Measurements from ENCODE around the gene C1orf35. TPM values are rescaled to one million over a fixed set of nuclear protein-coding genes. Genes with fewer than 3 reads are reported as not detected.

The C1orf35 gene
- total and polyA plus RNA-seq, 9 of the 15 experiments (the other 6 are each of a cell fraction or from before 2014, with no cell fraction given), result 3.2 to 48.7 (median 12.5) TPM

GRCh38 chr1:228095938-228096337, 7.2 kb downstream of the C1orf35 start (continued):
- TF ChIP-seq GABPA (tag; conservative IDR thresholded peaks at IDR 0.05; ENCODE audit: low read depth) (no peak), FOXK1 (CRISPR knock-in tag; IDR thresholded peaks at IDR 0.05; ENCODE audit: borderline replicate concordance) (no peak), NR2C1 (IDR thresholded peaks at IDR 0.05) (no peak), NR2C1 (tag; IDR thresholded peaks at IDR 0.05) (no peak), CCAR2 (IDR thresholded peaks at IDR 0.05; ENCODE audit: low read depth, low read length) (no peak), ZNF253 (CRISPR knock-in tag; conservative IDR thresholded peaks at IDR 0.05) (no peak)

DNA sequence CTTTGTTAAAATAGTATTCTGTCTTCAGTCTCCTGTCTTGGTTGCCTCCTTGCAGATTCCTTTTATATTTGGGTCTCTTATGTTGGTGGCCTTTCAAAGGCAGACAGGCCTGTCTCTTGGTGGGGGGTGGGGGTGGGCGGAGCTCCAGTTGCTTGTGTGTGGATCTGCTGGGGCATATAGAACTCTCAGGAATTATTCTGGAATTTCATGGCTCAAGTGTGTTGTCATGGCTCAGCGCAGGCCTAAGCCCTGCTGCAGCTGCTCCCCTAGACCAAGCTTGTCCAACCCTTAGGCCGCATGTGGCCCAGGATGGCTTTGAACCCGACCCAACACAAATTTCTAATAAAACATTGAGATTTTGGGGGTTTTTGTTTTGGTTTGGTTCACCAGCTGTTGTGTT, 8.0 kb downstream of the C1orf35 start:
- TF ChIP-seq FOXP1 (CRISPR knock-in tag; IDR thresholded peaks at IDR 0.05), result no peak
- TF ChIP-seq ZHX1 (conservative IDR thresholded peaks at IDR 0.05; ENCODE audit: low read length), result no peak
- TF ChIP-seq ZBTB49 (CRISPR knock-in tag; IDR thresholded peaks at IDR 0.05; ENCODE audit: borderline replicate concordance), result no peak
- TF ChIP-seq POLR2AphosphoS5 (IDR thresholded peaks at IDR 0.05; ENCODE audit: control insufficient read depth, insufficient read depth, low read depth, low read length), result 0 out of 2 replicates have a peak, but pooled peaks have one; percentile 13
- TF ChIP-seq ZNF408 (CRISPR knock-in tag; IDR thresholded peaks at IDR 0.05; ENCODE audit: low read depth), result no peak
- FAIRE-seq (no peak), DNase-seq (ENCODE audit: extremely low read depth in 1 of 4, low spot score in 3 of 4) (no peak), ATAC-seq (no peak)
- H3K36me3 ChIP-seq (ENCODE audit: control insufficient read depth, insufficient read depth, low read length), result peaks cover 95% of the 10 kb centered on the region
- H3K4me1 ChIP-seq (replicated peaks in 1 of 2; ENCODE audit: control insufficient read depth in 2 of 2, insufficient read depth in 2 of 2, low read length in 2 of 2), result peaks cover 2 to 27% of the 10 kb centered on the region in 2 experiments; a peak in 2 of 5 replicates
- ChIA-PET CTCF (ENCODE audit: low intra/inter-chr PET ratio) (no interaction called here), POLR2A (interaction anchor here (0.5 to 2.5 kb wide), 6 partner anchors 8 to 747 kb away, joined by 3 to 8 read pairs (median 4); partner anchors contain the start of gene C1orf35)
- no peak overlapping the region for H3K4me2 ChIP-seq (ENCODE audit: insufficient read depth, low read length)
- no peak overlapping the region for H3K4me3 ChIP-seq
- peaks cover 6% of the 10 kb centered on the region for H3K9me1 ChIP-seq (ENCODE audit: control insufficient read depth, insufficient read depth, low read length)
- H3K27me3 ChIP-seq (ENCODE audit: control insufficient read depth in 2 of 2, insufficient read depth in 2 of 2, low read length in 2 of 2), result no peaks in the 10 kb centered on the region
- intact Hi-C loops (cut with micrococcal nuclease) (no loop called here), in situ Hi-C loops (cut with MboI) (no loop called here)
- no peak overlapping the region for H2AFZ ChIP-seq (ENCODE audit: low read depth, low read length)
- 90% methylated on average over 4 of the region's 4 CpGs for WGBS (ENCODE audit: insufficient coverage, low coverage, missing lambda C conversion rate)
- BruUV-seq (replicated peaks), result no TSS peak
- H3K9me3 ChIP-seq (replicated peaks; ENCODE audit: control insufficient read depth, insufficient read depth, low read depth, low read length), result peaks cover 17% of the 10 kb centered on the region
- H4K20me1 ChIP-seq (replicated peaks; ENCODE audit: control insufficient read depth, insufficient read depth, low read length), result peaks cover 81% of the 10 kb centered on the region
- peaks cover 85% of the 10 kb centered on the region for H3K79me2 ChIP-seq (ENCODE audit: control insufficient read depth, insufficient read depth, low read length)
- H3K9ac ChIP-seq (ENCODE audit: insufficient read depth in 1 of 2, low read depth in 2 of 2, low read length in 2 of 2), result no peak overlapping the region
- no peak overlapping the region for H3K27ac ChIP-seq (ENCODE audit: extremely low read depth, low read depth, low read length)
